CD4-positive, alpha-beta T cell (primary cell): Measurements from ENCODE around the gene RPL39L. TPM values are rescaled to one million over a fixed set of nuclear protein-coding genes. Genes with fewer than 3 reads are reported as not detected.

Experiments
- ATAC-seq: fragments of 200-7000 bp; cut with Tn5 transposase; one replicate; pipeline ENCODE4 v1.10.0; 2022; ENCODE audit warnings: mild to moderate bottlenecking; ENCODE audit not compliant: poor library complexity
- CTCF ChIA-PET: fragments of 350-600 bp; sonication (Branson Sonifier 250); formaldehyde crosslinking; loops from one replicate; lab custom pipeline; 2021; ENCODE audit warnings: antibody characterized with exemption, inconsistent platforms; lab: Charles Lee
- POLR2A ChIA-PET: fragments of 350-600 bp; sonication (Branson Sonifier 250); formaldehyde crosslinking; loops from one replicate; lab custom pipeline; 2021; ENCODE audit warnings: antibody characterized with exemption, inconsistent platforms; lab: Charles Lee
- DNase-seq, 14 experiments: peaks; one replicate each; pipeline ENCODE4 v3.0.0-alpha.2; 2013 to 2020; ENCODE audit warnings: mixed read lengths in 2 of 14
- H3K27ac ChIP-seq, 2 donors: one replicate each; pipeline versions ENCODE4 v1.5.1 to v1.7.0; 2013; ENCODE audit warnings: low read length in 2 of 2, low read depth in 1 of 2, mild to moderate bottlenecking in 1 of 2
- H3K27me3 ChIP-seq, 2 experiments: 1 replicate in 1 of 2; 2 replicates in 1 of 2; pipeline versions ENCODE4 v1.6.1 to v1.7.0; 2013; ENCODE audit warnings: low read length in 2 of 2, control low read depth in 1 of 2, mild to moderate bottlenecking in 1 of 2, moderate library complexity in 1 of 2; ENCODE audit not compliant: insufficient read depth in 2 of 2, control insufficient read depth in 1 of 2
- H3K36me3 ChIP-seq: one replicate; pipeline ENCODE4 v1.6.1; 2013; ENCODE audit warnings: low read length, control low read depth; ENCODE audit not compliant: insufficient read depth
- H3K4me1 ChIP-seq: one replicate; pipeline ENCODE4 v1.6.1; 2013; ENCODE audit warnings: low read length, control low read depth; ENCODE audit not compliant: insufficient read depth
- H3K4me3 ChIP-seq: one replicate; pipeline ENCODE4 v1.5.1; 2013; ENCODE audit warnings: mild to moderate bottlenecking, low read length, moderate library complexity
- H3K9me3 ChIP-seq, 2 experiments: 1 replicate in 1 of 2; 2 replicates in 1 of 2; pipeline versions ENCODE4 v1.6.1 to v1.7.0; 2013; ENCODE audit warnings: low read length in 2 of 2, mild to moderate bottlenecking in 2 of 2, control low read depth in 1 of 2, moderate library complexity in 1 of 2; ENCODE audit not compliant: control insufficient read depth in 1 of 2, insufficient read depth in 1 of 2
- H3K27ac Mint-ChIP-seq: one replicate; pipeline ENCODE4 v1.8.0; 2020; ENCODE audit warnings: mixed read lengths
- H3K27me3 Mint-ChIP-seq: one replicate; pipeline ENCODE4 v1.8.0; 2021; ENCODE audit warnings: mixed read lengths
- H3K36me3 Mint-ChIP-seq: one replicate; pipeline ENCODE4 v1.8.0; 2021; ENCODE audit warnings: low read depth, mixed read lengths
- H3K4me1 Mint-ChIP-seq: one replicate; pipeline ENCODE4 v1.8.0; 2021; ENCODE audit warnings: low read depth, mixed read lengths
- H3K4me3 Mint-ChIP-seq: one replicate; pipeline ENCODE4 v1.8.0; 2020; ENCODE audit warnings: mild to moderate bottlenecking, mixed read lengths
- H3K9me3 Mint-ChIP-seq: one replicate; pipeline ENCODE4 v1.8.0; 2020; ENCODE audit warnings: mixed read lengths
- CTCF ChIP-seq: fragments of 200-600 bp; IDR thresholded peaks from one replicate; pipeline ENCODE4 v1.8.0; 2022; ENCODE audit warnings: antibody characterized with exemption, mild to moderate bottlenecking
- intact Hi-C, 2 experiments: fragments of 100-400 bp; cut with DNase I in 1 of 2; cut with micrococcal nuclease in 1 of 2; formaldehyde crosslinking; loops; one replicate each; pipeline versions ENCODE4 v1.15.1 to v1.9.0; 2023 to 2025; cut with DNase I, micrococcal nuclease
- total RNA-seq, 174 experiments: library from RNA in 2 of 174; stranded (reverse) in 2 of 174; gene quantifications; one replicate each; pipeline ENCODE4 v1.2.3 and lab custom pipeline; 2021 to 2026

Gene RPL39L
- total RNA-seq, 2 experiments from 2014 or later = 1.1 to 1.7 TPM

GRCh38 chr3:187080799-187081450 is 58.4 kb downstream of the RPL39L start:
- intact Hi-C loops = no loop called here
- Mint-ChIP-seq H3K27ac (no peak overlapping the region), H3K36me3 (peaks cover 50% of the 10 kb centered on the region)

GRCh38 chr3:187079090-187080022 is 59.9 kb downstream of the RPL39L start:
- CTCF ChIA-PET = interaction anchor here (0.6 kb wide), 1 partner anchor 74 kb away, joined by 4 read pairs; no protein-coding TSS in a partner anchor
- peaks cover 62% of the 10 kb centered on the region for H3K36me3 Mint-ChIP-seq

More at GRCh38 chr3:187080799-187081450, 58.4 kb downstream of the RPL39L start:
- H3K4me3 Mint-ChIP-seq = no peak overlapping the region
- H3K4me1 ChIP-seq = peaks cover 7% of the 10 kb centered on the region
- no peaks in the 10 kb centered on the region for H3K27me3 ChIP-seq
- H3K9me3 Mint-ChIP-seq = no peaks in the 10 kb centered on the region
- ATAC-seq (no peak), DNase-seq (no peak)
- ChIA-PET CTCF (no interaction called here), POLR2A (interaction anchor here (1.3 kb wide), 1 partner anchor 68 kb away, joined by 3 read pairs; no protein-coding TSS in a partner anchor)
- peaks cover 3% of the 10 kb centered on the region in 2 experiments for H3K9me3 ChIP-seq
- H3K4me3 ChIP-seq = no peak overlapping the region
- H3K36me3 ChIP-seq = peaks cover 35% of the 10 kb centered on the region
- H3K27ac ChIP-seq = no peak overlapping the region
- no peak for TF ChIP-seq CTCF
- peaks cover 14% of the 10 kb centered on the region for H3K4me1 Mint-ChIP-seq
- H3K27me3 Mint-ChIP-seq = no peaks in the 10 kb centered on the region

More at GRCh38 chr3:187079090-187080022, 59.9 kb downstream of the RPL39L start:
- peaks cover 5% of the 10 kb centered on the region for H3K4me1 Mint-ChIP-seq
- DNase-seq (no peak), ATAC-seq (no peak)
- H3K27ac ChIP-seq = peak overlapping the region in 1 of 2 donors; percentile 24
- no peaks in the 10 kb centered on the region for H3K9me3 Mint-ChIP-seq
- no peaks in the 10 kb centered on the region for H3K27me3 ChIP-seq
- H3K9me3 ChIP-seq = no peaks in the 10 kb centered on the region
- TF ChIP-seq CTCF = no peak
- no peak overlapping the region for H3K4me3 ChIP-seq
- H3K27ac Mint-ChIP-seq = peak overlapping the region; percentile 49
- intact Hi-C loops = no loop called here
- peaks cover 3% of the 10 kb centered on the region for H3K4me1 ChIP-seq
- H3K4me3 Mint-ChIP-seq = no peak overlapping the region
- H3K36me3 ChIP-seq = peaks cover 51% of the 10 kb centered on the region
- no peaks in the 10 kb centered on the region for H3K27me3 Mint-ChIP-seq
- POLR2A ChIA-PET = no interaction called here
